Activated T-cell treated with anti-CD3 and anti-CD28 coated beads for 24 hours (primary cell): ENCODE measurements around the gene PRTFDC1.

Experiments
- DNase-seq: peaks from one replicate; pipeline ENCODE4 v3.0.0-alpha.2; 2020; ENCODE audit warnings: low read depth

Gene PRTFDC1

GRCh38 chr10:24902400-24902728 lies 50.0 kb downstream of the PRTFDC1 start:
- DNase-seq, result no peak

GRCh38 chr10:24901686-24902399 lies 50.6 kb downstream of the PRTFDC1 start:
- no peak for DNase-seq

DNA sequence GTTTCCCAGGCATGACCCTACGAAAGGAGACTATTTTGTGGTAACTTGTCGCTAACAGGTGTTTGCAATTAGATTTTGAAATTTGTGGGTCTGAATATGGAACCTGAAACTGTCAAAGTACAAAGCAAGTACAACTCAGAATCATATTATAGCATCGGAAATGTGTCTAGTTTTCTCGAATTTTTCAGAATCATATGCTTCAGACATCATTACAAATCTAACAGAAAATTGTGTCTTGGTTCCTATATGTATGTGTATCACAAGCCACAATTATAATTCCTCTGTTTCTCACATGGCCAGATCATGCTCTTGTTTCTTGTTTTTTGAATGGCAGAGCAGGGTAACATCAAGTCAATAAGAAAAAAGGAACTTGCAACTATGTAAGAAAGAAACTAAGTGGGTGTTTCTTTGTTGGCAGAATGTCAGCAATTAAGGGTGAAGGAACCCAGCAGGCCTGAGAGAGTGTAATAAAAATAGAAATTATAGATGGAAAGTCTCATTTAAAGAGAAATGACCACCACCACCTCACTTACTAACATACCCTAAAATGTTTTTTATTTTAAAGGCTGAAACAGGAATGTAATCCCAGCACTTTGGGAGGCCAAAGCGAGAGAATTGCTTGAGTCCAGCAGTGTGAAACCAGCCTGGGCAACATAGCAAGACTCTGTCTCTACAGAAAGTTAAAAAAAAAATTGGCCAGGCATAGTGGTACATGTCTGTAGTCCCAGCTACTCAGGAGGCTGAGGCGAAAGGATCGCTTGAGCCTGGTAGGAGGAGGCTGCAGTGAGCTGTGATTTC lies 51.3 kb downstream of the PRTFDC1 start:
- DNase-seq, result no peak

- DNase-seq, result no peak
These were observed 52.8 kb downstream of the PRTFDC1 start for GRCh38 chr10:24899571-24899970.

GRCh38 chr10:24898501-24898900 lies 53.9 kb downstream of the PRTFDC1 start:
- DNase-seq, result no peak

DNA sequence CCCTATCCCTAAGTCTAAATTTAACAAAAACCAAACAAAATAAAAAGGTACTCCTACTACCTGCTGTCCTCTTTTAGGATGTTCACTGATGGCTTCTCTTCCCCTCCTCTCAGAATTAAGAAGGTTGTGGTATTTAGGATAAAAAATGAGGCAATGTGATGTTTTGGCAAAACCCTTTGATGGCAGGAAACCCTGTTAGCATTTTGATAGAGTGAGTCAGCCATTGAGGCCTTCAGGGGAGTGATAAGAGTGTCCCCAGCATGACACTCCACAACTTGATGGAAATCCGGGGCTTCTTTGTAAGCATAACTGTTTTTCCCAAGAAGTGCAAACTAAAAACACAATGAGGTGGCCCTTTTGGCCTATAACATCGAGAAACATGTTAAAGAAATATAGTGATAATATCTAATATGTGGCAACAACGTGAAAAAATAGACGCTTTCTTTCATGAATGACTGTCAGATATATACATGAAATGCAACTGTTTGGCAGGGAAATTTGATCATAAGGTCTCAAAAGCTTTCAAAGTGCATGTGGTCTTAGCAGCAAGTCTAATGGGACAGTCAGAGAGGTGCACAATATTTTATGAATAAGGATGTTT lies 55.0 kb downstream of the PRTFDC1 start:
- no peak for DNase-seq

DNA sequence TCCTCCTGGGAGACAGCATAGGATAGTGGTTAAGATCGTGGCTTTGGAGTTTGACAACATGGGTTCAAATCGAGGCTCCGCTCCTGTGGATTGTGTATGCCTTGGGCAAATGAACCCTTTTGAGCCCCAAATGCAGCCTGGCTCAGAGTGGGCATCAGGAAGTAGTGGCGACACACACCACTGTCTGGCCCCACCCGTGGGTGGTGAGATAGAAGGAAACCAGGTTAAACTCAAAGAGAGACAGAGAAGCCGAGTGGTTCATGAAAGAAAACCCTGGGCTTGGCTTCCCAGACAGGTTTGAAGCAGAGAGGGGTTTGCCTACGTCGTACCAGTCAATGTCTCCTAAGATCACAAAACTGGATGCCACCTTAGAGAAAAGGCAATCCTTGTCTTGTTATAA lies 57.7 kb downstream of the PRTFDC1 start:
- no peak for DNase-seq

- DNase-seq, result no peak
These were observed 58.1 kb downstream of the PRTFDC1 start for GRCh38 chr10:24894309-24894708.

DNA sequence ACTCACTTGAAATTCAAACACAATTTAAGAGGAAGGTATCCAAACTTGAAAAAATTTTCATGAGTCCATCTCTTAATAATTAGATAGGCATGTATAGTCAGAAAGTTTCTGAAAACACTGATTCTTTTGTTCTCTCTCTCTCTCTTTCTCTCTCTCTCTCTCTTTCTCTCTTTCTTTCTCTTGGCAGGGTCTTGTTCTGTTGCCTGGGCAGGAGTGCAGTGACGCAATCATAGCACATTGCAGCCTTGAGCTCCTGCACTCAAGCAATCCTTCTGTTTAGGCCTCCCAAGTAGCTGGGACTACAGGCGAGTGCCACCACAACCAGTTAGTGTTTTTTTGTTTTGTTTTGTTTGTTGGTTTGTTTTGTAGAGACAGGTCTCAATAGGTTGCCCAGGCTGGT lies 59.3 kb downstream of the PRTFDC1 start:
- no peak for DNase-seq

DNA sequence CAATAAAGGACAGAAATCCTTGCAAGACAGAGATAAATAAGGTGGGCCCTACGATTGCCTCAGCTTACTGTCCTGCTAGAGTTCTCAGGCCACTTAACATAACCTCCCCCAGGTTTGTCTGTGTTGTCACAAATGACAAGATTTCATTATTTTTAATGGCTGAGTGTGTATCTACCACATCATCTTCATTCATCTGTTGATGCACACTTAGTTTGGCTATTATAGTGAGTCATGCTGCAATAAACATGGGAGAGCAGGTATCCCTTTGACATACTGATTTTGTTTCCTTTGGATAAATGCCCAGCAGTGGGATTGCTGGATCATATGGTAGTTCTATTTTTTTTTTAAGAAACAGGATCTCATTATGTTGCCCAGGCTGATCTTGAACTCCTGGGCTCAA lies 60.6 kb downstream of the PRTFDC1 start:
- no peak for DNase-seq

DNA sequence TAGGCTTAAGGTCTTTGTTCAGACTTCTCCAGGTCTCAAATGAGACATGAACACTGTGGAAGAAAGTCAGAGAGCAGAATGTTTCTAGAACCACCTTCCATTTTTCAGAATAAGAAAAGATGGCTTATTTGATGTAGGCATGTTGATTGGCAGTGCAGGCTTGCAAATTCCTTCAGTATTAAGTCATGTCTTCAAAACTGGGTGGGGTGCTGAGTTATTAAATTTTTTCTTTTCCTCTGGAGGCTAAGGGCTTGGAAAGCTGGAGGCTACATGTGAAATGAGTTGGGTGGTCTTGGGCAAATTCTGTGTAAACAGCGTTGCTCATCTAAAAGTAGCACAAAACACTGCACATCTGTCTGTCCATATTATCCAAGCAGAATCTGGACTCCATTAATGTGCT lies 62.8 kb downstream of the PRTFDC1 start:
- no peak for DNase-seq

- no peak for DNase-seq
These were observed 64.6 kb downstream of the PRTFDC1 start for GRCh38 chr10:24887855-24888231.

DNA sequence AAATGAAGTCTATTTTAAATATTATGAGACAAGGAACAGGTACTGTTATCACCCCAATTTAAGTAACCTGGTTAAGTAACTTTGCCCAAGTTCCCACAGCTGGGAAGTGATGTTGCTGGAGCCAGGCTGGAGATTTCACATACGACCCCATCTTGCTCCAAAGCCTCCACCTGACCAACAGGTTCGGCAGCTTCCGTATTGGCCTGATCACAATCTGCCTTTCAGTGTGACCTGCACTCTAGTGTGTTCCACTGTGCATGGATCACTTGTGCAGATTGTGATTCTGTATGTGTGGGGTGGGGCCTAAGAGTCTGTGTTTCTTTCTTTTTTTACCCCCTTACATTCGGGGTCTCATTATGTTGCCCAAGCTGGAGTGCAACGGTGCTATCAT lies 66.1 kb downstream of the PRTFDC1 start:
- DNase-seq, result no peak

GRCh38 chr10:24885551-24886289 lies 66.7 kb downstream of the PRTFDC1 start:
- no peak for DNase-seq

DNA sequence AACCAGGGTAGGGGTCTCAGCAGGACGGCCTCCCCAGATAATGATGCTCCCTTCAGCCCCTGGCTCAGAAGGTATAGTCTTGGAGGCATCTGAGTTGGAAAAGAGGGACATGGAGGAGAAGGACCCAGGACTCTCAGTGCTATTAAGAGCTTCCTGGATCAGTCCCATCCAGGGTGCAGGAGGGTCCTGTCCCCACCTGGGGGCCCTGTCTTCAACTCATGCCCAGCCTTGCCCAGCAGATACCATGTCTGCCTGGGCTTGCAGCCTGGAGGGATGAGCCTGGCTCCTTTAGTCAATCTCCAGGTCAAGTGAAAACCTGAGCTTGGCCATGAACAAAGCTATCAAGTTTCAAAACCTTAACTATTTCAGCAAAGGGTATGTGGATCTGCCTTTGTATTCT lies 67.6 kb downstream of the PRTFDC1 start:
- DNase-seq, result no peak

GRCh38 chr10:24884316-24884715 lies 68.1 kb downstream of the PRTFDC1 start:
- DNase-seq, result no peak

DNA sequence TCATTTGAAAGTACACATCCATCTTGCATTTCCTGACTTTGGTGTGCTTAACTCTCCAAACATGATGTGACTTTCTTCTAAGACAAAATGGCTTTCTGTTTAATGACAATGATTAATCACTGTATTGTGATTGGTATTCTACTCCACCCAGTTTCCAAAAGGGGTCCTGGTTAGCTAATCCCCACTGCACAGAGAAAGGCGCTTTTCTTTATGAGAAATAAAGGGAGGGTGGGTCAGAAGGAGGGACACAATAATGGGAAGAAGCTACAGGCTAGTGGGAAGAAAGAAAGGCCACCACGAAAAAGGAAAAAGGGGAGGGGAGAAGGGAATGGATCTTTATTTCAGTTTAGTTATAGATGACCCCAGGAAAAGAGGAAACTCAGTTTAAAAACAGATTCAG lies 69.2 kb downstream of the PRTFDC1 start:
- DNase-seq, result no peak

- peak; percentile 31 for DNase-seq
These were observed 70.2 kb downstream of the PRTFDC1 start for GRCh38 chr10:24882047-24882698.

GRCh38 chr10:24879861-24880260 lies 72.5 kb downstream of the PRTFDC1 start:
- DNase-seq, result no peak

DNA sequence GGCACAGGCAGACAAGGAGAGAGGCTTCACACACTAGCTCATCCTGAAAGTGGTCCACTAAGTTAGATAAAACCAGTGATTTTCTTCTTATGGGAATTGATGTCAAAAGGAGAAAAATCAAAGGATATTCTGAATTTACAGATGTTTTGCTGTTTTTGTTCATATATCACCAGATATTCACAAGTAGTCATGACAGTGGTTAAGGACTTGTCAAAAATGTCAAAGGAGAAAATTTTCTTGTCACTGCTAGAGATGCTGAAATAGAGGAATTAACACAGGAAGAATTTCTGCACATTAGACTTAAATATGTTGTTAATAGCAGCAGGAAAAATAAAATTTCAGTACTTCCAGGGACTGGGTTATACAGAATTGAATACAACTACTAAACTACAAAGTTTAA lies 78.3 kb downstream of the PRTFDC1 start:
- DNase-seq, result no peak

GRCh38 chr10:24873281-24873683 lies 79.1 kb downstream of the PRTFDC1 start:
- no peak for DNase-seq

- no peak for DNase-seq
These were observed 79.6 kb downstream of the PRTFDC1 start for GRCh38 chr10:24872790-24873182.
